ENCODE results near the gene LMO3. TPM values are rescaled to one million over a fixed set of nuclear protein-coding genes. Genes with fewer than 3 reads are reported as not detected.

LMO3 gene
- total RNA-seq: not detected

DNA sequence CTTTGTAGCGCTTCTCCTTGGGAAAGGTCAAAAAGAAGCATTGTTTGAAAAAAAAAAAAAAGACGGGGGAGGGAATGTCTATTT lies at the start of gene LMO3:
Gene LMO3 (minus strand): TSS at position 46 of the 84 bp plus-strand sequence. CDS start 5,302 bp downstream, outside the sequence.
- Mint-ChIP-seq H3K27ac (no peak within 1 kb of the TSS), H3K4me1 (ENCODE audit: low read depth in 2 of 2) (no peaks in the 10 kb centered on the region), H3K27me3 (peaks cover 14 to 28% of the 10 kb centered on the region in 2 donors), H3K9me3 (peaks cover 12% of the 10 kb centered on the region), H3K4me3 (no peak within 1 kb of the TSS), H3K36me3 (peaks cover 11% of the 10 kb centered on the region)
- DNase-seq (ENCODE audit: low spot score) (no peak), ATAC-seq (no peak)

DNA sequence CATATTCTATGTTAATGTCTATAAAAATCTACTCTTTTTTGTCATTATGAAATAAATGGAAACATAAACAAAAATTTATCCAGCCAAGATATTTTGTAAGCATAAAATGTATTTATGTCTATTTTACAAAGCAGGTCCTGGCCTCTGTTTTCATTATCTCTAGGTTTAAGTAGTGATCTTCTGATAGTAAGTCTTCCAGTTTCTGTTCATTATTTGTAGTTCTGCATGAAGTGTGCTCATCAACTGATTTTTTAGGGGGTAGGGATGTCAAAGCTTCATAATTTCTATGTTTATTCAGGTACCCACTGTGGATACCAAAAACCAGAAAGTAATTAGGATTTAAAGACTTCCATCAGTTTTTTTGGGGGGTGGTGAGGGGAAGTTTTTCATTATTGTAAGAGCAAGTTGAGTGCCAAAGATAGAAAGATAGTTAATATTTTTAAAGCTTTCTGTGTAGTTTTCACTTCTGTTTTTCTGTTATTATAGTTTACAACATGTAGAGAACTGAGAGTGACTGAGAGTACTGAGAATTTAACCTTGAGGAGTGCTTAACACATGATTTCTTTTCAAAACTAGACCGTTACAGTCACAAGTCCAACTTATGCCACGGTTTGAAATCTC lies 30.6 kb upstream of the LMO3 start:
- no peak for DNase-seq (ENCODE audit: low spot score)
- no peaks in the 10 kb centered on the region for H3K4me1 Mint-ChIP-seq (ENCODE audit: low read depth in 2 of 2)
- H3K9me3 Mint-ChIP-seq: peaks cover 7% of the 10 kb centered on the region
- H3K27ac Mint-ChIP-seq: no peak overlapping the region
- no peaks in the 10 kb centered on the region for H3K27me3 Mint-ChIP-seq
- no peak for ATAC-seq
- no peaks in the 10 kb centered on the region for H3K36me3 Mint-ChIP-seq
- no peak overlapping the region for H3K4me3 Mint-ChIP-seq

GRCh38 chr12:16634786-16635185 lies 28.8 kb upstream of the LMO3 start:
- ATAC-seq: no peak
- no peak overlapping the region for H3K4me3 Mint-ChIP-seq
- DNase-seq (ENCODE audit: low spot score): no peak
- peaks cover 4% of the 10 kb centered on the region for H3K9me3 Mint-ChIP-seq
- no peak overlapping the region for H3K27ac Mint-ChIP-seq
- H3K4me1 Mint-ChIP-seq (ENCODE audit: low read depth in 2 of 2): no peaks in the 10 kb centered on the region
- no peaks in the 10 kb centered on the region for H3K27me3 Mint-ChIP-seq
- H3K36me3 Mint-ChIP-seq: no peaks in the 10 kb centered on the region

- Mint-ChIP-seq H3K27me3 (no peaks in the 10 kb centered on the region), H3K4me1 (ENCODE audit: low read depth in 2 of 2) (no peaks in the 10 kb centered on the region), H3K9me3 (peaks cover 4% of the 10 kb centered on the region), H3K27ac (no peak overlapping the region), H3K36me3 (no peaks in the 10 kb centered on the region), H3K4me3 (no peak overlapping the region)
- DNase-seq (ENCODE audit: low spot score): no peak
- no peak for ATAC-seq
Measured at GRCh38 chr12:16626991-16627390, 21.0 kb upstream of the LMO3 start.

DNA sequence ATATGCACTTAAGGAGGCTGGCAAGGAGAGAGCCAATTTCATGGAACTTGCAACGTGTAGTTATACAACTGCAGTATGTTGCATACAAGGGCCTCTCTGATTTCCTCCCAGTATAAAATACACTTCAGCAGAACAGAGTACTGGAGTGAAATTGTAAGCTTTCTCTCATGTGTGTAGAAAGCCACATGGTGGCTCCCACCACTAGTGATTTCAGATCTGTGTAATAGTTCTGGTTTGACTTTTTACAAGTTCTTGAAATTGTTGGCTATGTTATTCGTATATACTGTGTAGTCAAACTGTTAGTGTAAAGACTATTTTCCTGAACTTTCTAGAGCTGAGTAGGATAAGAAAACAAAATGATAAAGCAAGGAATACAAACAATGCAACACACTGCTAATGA lies 16.4 kb upstream of the LMO3 start:
- no peaks in the 10 kb centered on the region for H3K4me1 Mint-ChIP-seq (ENCODE audit: low read depth in 2 of 2)
- no peaks in the 10 kb centered on the region for H3K27me3 Mint-ChIP-seq
- ATAC-seq (no peak), DNase-seq (ENCODE audit: low spot score) (no peak)
- H3K9me3 Mint-ChIP-seq: peaks cover 7% of the 10 kb centered on the region
- no peak overlapping the region for H3K27ac Mint-ChIP-seq
- H3K36me3 Mint-ChIP-seq: no peaks in the 10 kb centered on the region
- H3K4me3 Mint-ChIP-seq: no peak overlapping the region

DNA sequence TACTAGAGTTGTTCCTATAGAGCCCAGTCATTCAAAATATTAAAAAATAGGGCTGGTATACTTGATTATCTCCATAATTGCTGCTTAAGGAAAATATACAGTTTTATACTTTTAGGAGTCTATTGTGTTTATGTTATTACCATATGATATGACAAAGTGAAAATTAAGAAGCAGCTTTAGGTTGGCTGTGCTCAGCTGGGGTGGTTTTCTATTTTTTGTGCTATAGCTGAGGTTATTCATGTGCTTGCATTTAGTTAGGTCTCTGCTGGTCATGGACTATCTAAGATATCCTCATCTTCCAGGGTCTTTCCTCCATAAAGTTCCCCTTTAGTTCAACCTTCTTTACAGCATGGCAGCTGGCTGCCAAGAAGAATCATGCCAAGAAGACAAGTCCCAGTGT lies 13.6 kb upstream of the LMO3 start:
- no peak overlapping the region for H3K27ac Mint-ChIP-seq
- no peaks in the 10 kb centered on the region for H3K36me3 Mint-ChIP-seq
- ATAC-seq (no peak), DNase-seq (ENCODE audit: low spot score) (no peak)
- no peaks in the 10 kb centered on the region for H3K4me1 Mint-ChIP-seq (ENCODE audit: low read depth in 2 of 2)
- no peaks in the 10 kb centered on the region for H3K27me3 Mint-ChIP-seq
- no peak overlapping the region for H3K4me3 Mint-ChIP-seq
- H3K9me3 Mint-ChIP-seq: peaks cover 12% of the 10 kb centered on the region

DNA sequence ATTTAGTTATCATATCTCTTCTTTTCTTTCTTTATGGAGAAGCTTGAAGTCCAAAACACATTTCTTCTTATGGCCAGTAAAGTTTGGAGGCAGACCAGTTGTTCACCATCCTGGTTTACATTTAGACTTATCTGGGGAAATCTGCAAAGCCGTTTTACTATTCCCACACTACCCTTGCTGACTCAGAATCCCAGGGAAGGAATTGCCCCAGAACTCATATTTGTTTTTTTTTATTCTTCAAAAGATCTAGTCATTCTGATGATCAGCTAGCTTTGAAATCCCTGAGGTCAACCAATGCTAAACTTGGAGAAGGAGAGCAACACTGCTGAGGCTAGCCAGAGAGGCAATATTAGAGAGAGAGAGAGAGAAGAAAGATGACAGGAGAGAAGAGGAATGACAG lies 12.3 kb upstream of the LMO3 start:
- H3K4me1 Mint-ChIP-seq (ENCODE audit: low read depth in 2 of 2): no peaks in the 10 kb centered on the region
- no peak overlapping the region for H3K4me3 Mint-ChIP-seq
- no peak overlapping the region for H3K27ac Mint-ChIP-seq
- no peak for DNase-seq (ENCODE audit: low spot score)
- no peaks in the 10 kb centered on the region for H3K27me3 Mint-ChIP-seq
- ATAC-seq: no peak
- H3K9me3 Mint-ChIP-seq: peaks cover 12% of the 10 kb centered on the region
- no peaks in the 10 kb centered on the region for H3K36me3 Mint-ChIP-seq

DNA sequence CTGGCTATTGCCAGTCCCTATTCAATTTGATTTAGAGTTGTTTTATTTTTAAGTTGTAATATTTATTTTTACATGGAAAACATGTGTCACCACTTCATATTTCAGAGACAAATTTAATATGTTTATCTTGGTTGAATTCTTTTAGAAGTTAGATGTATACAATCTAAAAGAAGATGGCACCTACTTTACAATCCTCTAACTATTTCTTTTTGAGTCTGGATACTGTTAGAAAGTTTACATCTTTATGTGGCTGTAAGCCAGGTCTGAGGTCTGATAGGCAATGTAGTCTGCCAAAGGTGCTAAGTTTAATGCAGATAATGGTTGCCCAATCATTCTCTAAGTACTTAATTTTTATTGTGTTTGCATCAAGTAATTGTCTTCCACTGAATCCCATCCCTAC lies 7.2 kb upstream of the LMO3 start:
- no peaks in the 10 kb centered on the region for H3K36me3 Mint-ChIP-seq
- H3K27me3 Mint-ChIP-seq: peaks cover 0 to 4% of the 10 kb centered on the region in 2 donors
- peaks cover 10% of the 10 kb centered on the region for H3K9me3 Mint-ChIP-seq
- H3K27ac Mint-ChIP-seq: no peak overlapping the region
- H3K4me3 Mint-ChIP-seq: no peak overlapping the region
- no peak for DNase-seq (ENCODE audit: low spot score)
- no peaks in the 10 kb centered on the region for H3K4me1 Mint-ChIP-seq (ENCODE audit: low read depth in 2 of 2)
- no peak for ATAC-seq

GRCh38 chr12:16612647-16613046 lies 6.7 kb upstream of the LMO3 start:
- Mint-ChIP-seq H3K27ac (no peak overlapping the region), H3K9me3 (peaks cover 9% of the 10 kb centered on the region), H3K36me3 (peaks cover 3% of the 10 kb centered on the region), H3K4me3 (no peak overlapping the region), H3K4me1 (ENCODE audit: low read depth in 2 of 2) (no peaks in the 10 kb centered on the region), H3K27me3 (peaks cover 4 to 10% of the 10 kb centered on the region in 2 donors)
- ATAC-seq (no peak), DNase-seq (ENCODE audit: low spot score) (no peak)

- ATAC-seq (no peak), DNase-seq (ENCODE audit: low spot score) (no peak)
- H3K27ac Mint-ChIP-seq: no peak overlapping the region
- no peaks in the 10 kb centered on the region for H3K4me1 Mint-ChIP-seq (ENCODE audit: low read depth in 2 of 2)
- no peak overlapping the region for H3K4me3 Mint-ChIP-seq
- peaks cover 13% of the 10 kb centered on the region for H3K9me3 Mint-ChIP-seq
- H3K27me3 Mint-ChIP-seq: peaks cover 10 to 19% of the 10 kb centered on the region in 2 donors
- peaks cover 11% of the 10 kb centered on the region for H3K36me3 Mint-ChIP-seq
Measured at GRCh38 chr12:16611146-16611545, 5.2 kb upstream of the LMO3 start.

DNA sequence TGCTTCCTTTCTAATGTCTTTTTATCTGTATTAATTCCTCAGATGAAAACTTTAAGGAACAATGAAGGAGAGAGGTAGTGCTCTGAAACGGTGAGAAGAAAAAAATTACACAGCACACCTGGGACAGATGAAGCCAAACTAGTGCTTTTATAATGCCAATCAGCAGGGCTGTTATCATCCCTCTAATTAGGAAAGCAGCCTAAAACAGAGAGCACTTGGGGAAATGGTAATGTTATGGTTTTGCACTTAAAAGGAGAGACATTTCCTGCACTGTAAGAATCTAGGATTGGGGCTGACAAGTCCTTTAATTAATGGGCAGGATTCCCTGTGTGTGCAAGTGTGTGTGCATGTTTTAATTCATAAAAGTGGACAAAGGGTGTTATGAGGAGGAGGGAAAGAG lies 4.8 kb upstream of the LMO3 start:
- Mint-ChIP-seq H3K36me3 (peaks cover 11% of the 10 kb centered on the region), H3K4me1 (ENCODE audit: low read depth in 2 of 2) (no peaks in the 10 kb centered on the region), H3K27ac (no peak overlapping the region), H3K4me3 (no peak overlapping the region), H3K9me3 (peaks cover 11% of the 10 kb centered on the region), H3K27me3 (peaks cover 12 to 23% of the 10 kb centered on the region in 2 donors)
- DNase-seq (ENCODE audit: low spot score): no peak
- no peak for ATAC-seq

DNA sequence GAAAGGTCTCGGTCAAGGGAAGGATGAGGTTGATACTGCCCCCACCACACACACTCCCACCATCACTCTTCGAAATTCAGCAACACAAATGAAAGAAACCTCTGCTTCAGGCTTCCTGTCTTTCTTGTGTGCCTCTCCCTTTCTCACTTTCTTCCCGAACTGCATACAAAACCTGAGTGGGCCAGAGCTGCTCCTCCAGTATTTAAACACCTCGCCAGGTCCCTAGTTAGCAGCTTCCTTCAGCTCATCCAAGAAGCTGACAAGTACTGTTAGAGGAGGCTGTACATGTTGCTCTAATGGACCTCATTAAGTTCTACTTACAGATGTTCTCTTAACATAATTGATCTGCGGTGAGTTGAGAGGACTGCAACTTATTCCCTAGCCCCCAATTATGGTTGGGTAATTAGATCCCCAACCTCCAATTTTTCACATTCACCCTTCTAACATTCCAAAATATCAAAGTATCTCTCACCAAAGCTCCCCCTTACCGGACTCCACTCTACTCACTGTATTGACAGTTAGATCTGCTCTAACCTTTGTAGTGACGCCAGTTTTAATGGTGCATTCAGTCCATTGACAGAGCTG lies 4.1 kb upstream of the LMO3 start:
- Mint-ChIP-seq H3K36me3 (peaks cover 11% of the 10 kb centered on the region), H3K4me3 (no peak overlapping the region), H3K4me1 (ENCODE audit: low read depth in 2 of 2) (no peaks in the 10 kb centered on the region)

DNA sequence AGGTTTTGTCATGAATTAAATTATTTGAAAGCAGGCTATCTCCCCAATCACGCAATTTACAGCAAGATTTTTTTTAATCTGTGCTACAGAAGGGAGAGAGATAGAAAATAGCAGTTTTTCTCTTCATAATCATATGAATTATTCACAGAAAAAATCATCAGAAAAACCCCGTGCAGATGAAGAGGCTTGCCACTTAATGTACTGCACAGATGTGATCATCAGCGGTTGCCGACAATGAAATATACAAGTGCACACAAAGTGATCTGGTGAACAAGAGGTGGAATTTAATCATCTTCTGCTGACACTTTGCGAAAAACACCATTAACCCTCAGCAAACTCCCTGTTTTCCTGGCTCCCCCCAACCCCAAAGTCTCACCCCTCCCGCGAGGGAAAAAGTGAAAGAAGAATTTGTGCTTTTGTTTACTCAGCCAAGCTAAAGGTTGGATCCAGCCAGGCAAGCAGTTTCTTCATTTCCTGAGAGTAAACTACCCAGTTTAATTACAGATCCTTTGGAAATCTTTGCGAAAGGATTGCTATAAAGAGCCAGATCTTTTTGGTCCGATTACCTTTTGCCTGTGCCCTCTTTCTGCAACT lies 3.1 kb upstream of the LMO3 start:
- Mint-ChIP-seq H3K27ac (no peak overlapping the region), H3K4me3 (no peak overlapping the region), H3K9me3 (peaks cover 8% of the 10 kb centered on the region), H3K4me1 (ENCODE audit: low read depth in 2 of 2) (no peaks in the 10 kb centered on the region), H3K36me3 (peaks cover 11% of the 10 kb centered on the region), H3K27me3 (peaks cover 14 to 28% of the 10 kb centered on the region in 2 donors)
- DNase-seq (ENCODE audit: low spot score) (no peak), ATAC-seq (no peak)

More for the DNA sequence above, 4.1 kb upstream of the LMO3 start:
- H3K27ac Mint-ChIP-seq: no peak overlapping the region
- H3K9me3 Mint-ChIP-seq: peaks cover 8% of the 10 kb centered on the region
- ATAC-seq (no peak), DNase-seq (ENCODE audit: low spot score) (no peak)
- peaks cover 14 to 28% of the 10 kb centered on the region in 2 donors for H3K27me3 Mint-ChIP-seq

DNA sequence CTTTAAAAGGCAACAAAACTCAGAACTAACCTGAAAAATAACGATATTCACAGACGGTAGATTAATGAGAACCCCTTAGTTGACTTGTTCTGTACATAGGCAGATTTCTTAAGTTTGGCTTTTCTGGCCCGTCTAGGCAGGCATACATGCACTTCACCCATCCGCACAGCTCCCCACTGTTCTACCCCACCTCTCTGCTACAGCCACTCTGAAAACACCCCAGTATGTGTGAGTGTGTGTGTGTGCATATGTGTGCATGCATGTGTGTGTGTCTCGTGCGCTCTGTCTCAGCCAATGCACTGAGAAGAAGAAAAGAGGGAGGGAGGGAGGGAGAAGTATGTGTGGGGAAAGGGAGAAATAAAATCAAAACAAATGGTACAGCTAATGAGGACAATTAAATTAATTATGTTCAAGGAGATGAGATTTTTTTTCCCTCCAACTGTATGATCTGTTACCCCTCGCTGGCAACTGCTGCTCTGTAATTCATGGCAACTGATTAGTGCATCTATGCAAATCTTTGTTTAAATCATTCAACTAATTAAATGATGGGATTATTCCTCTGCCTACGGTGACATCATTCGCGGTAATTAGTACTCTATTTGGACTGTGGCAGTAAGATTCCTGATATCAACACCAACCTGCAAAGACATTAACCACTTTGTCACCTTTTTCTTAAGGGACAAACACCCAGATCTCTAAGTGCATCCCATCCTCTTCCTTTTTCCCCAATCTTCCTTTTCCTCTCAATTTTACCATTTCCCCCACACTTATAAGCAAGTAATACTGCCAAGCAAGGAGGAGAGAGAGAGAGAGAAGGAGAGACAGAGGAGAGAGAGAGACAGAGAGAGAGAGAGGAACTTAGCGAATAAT lies 2.2 kb upstream of the LMO3 start:
- Mint-ChIP-seq H3K9me3 (peaks cover 12% of the 10 kb centered on the region), H3K4me3 (no peak overlapping the region), H3K27me3 (peaks cover 14 to 28% of the 10 kb centered on the region in 2 donors), H3K4me1 (ENCODE audit: low read depth in 2 of 2) (no peaks in the 10 kb centered on the region), H3K36me3 (peaks cover 11% of the 10 kb centered on the region), H3K27ac (no peak overlapping the region)
- ATAC-seq (no peak), DNase-seq (ENCODE audit: low spot score) (no peak)

Data from natural killer cell treated with Interleukin-12 subunit alpha and Interleukin-12 subunit beta and Interleukin-15 and Interleukin-18, amount 100 ng/mL, for 72 hours (primary cell).